Measurements from ENCODE around the gene SLC39A1. TPM values are rescaled to one million over a fixed set of nuclear protein-coding genes. Genes with fewer than 3 reads are reported as not detected.

The SLC39A1 gene
- total and polyA plus RNA-seq, 2 donors (not counting 3 experiments of a cell fraction or from before 2014, with no cell fraction given): 75.8 to 98.0 TPM

- no peaks in the 10 kb centered on the region for H4K20me1 ChIP-seq (replicated peaks; ENCODE audit: control insufficient read depth, extremely low read depth, insufficient read depth, low read length)
- no TSS peak for BruUV-seq (replicated peaks)
- peaks cover 34% of the 10 kb centered on the region for H3K79me2 ChIP-seq (ENCODE audit: control insufficient read depth, insufficient read depth, low read length)
- no peaks in the 10 kb centered on the region for H3K27me3 ChIP-seq (ENCODE audit: control insufficient read depth in 2 of 2, insufficient read depth in 2 of 2, low read length in 2 of 2)
- no peaks in the 10 kb centered on the region for H3K9me3 ChIP-seq (replicated peaks; ENCODE audit: control insufficient read depth, insufficient read depth, low read length)
- FAIRE-seq: no peak
- intact Hi-C loops (cut with micrococcal nuclease): loop anchor here (2.0 to 5.0 kb wide), 2 partner anchors 285 to 415 kb away; partner anchors contain the start of gene HAX1
- H2AFZ ChIP-seq (ENCODE audit: low read depth, low read length): no peak overlapping the region
- no peak overlapping the region for H3K27ac ChIP-seq (ENCODE audit: insufficient read depth, low read depth, low read length)
- POLR2A ChIA-PET: interaction anchor here (1.7 kb wide), 1 partner anchor 189 kb away, joined by 4 read pairs; no protein-coding TSS in a partner anchor
- peaks cover 33% of the 10 kb centered on the region for H3K4me1 ChIP-seq (ENCODE audit: control insufficient read depth, extremely low read depth, insufficient read depth, low read length)
- H3K4me3 ChIP-seq (replicated peaks in 1 of 3; ENCODE audit: insufficient read depth in 1 of 3, low read depth in 1 of 3, low read length in 3 of 3): no peak overlapping the region
- H3K4me2 ChIP-seq (ENCODE audit: insufficient read depth, low read length): no peak overlapping the region
- no peak for DNase-seq (ENCODE audit: low read depth, low spot score)
- CTCF ChIA-PET: interaction anchor here (0.6 to 2.7 kb wide), 25 partner anchors 10 to 416 kb away, joined by 3 to 65 read pairs (median 5); partner anchors contain the start of genes CREB3L4, DENND4B, JTB and NPR1
- H3K9ac ChIP-seq (replicated peaks; ENCODE audit: extremely low read depth, insufficient read depth, low read length): no peak overlapping the region
- dilution Hi-C loops (cut with MboI; ENCODE audit: extremely low pct_ligation_motif_present, low sequenced_read_pairs): no loop called here
- H3K9me1 ChIP-seq (replicated peaks; ENCODE audit: control insufficient read depth, extremely low read depth, insufficient read depth, low read length): no peaks in the 10 kb centered on the region
- TF ChIP-seq POLR2AphosphoS5 (IDR thresholded peaks at IDR 0.05; ENCODE audit: insufficient read depth, low read depth, low read length): no peak
- TF ChIP-seq GATA2 (IDR thresholded peaks at IDR 0.05; ENCODE audit: insufficient read depth, insufficient read length, low read depth, low read length): no peak
- no peak for TF ChIP-seq JUN (IDR thresholded peaks at IDR 0.05; ENCODE audit: borderline replicate concordance, insufficient read depth, insufficient read length, low read depth)
- TF ChIP-seq MYC (IDR thresholded peaks at IDR 0.05; ENCODE audit: low read depth, low read length): no peak
- no peak for TF ChIP-seq EZH2 (IDR thresholded peaks at IDR 0.05; ENCODE audit: borderline replicate concordance, low read depth, low read length, severe bottlenecking)
- TF ChIP-seq POLR2A (IDR thresholded peaks at IDR 0.05; ENCODE audit: low read depth, low read length): no peak
- TF ChIP-seq FOS (IDR thresholded peaks at IDR 0.05; ENCODE audit: borderline replicate concordance, insufficient read depth, low read length): no peak
- no peak for TF ChIP-seq MAX (IDR thresholded peaks at IDR 0.05; ENCODE audit: insufficient read depth, insufficient read length)
- H3K36me3 ChIP-seq (ENCODE audit: control insufficient read depth in 2 of 2, extremely low read depth in 1 of 2, insufficient read depth in 2 of 2, low read length in 2 of 2): peaks cover 8 to 10% of the 10 kb centered on the region in 2 experiments
Measured at GRCh38 chr1:153987621-153988020, 24.3 kb upstream of the SLC39A1 start.
